NCI-H1105 treated with DMSO at 0.1 percent for 48 hours (cell line): ENCODE measurements around the gene NOC3L.

ENCODE experiments used
- DNase-seq: peaks from one replicate; lab custom pipeline; 2025; lab: John Stamatoyannopoulos, UW

Gene NOC3L

GRCh38 chr10:94300042-94300441 is 62.7 kb downstream of the NOC3L start:
- DNase-seq: no peak

GRCh38 chr10:94299417-94299816 is 63.3 kb downstream of the NOC3L start:
- DNase-seq: no peak

- no peak for DNase-seq
These were observed 68.6 kb downstream of the NOC3L start for GRCh38 chr10:94294168-94294567.

- no peak for DNase-seq
These were observed 69.4 kb downstream of the NOC3L start for GRCh38 chr10:94293354-94293753.

- DNase-seq: no peak
These were observed 70.2 kb downstream of the NOC3L start for GRCh38 chr10:94292434-94293090.

- no peak for DNase-seq
These were observed 74.2 kb downstream of the NOC3L start for GRCh38 chr10:94288361-94289101.

- DNase-seq: no peak
These were observed 75.4 kb downstream of the NOC3L start for GRCh38 chr10:94287336-94287735.

- DNase-seq: no peak
These were observed 75.8 kb downstream of the NOC3L start for GRCh38 chr10:94286901-94287300.

- DNase-seq: no peak
These were observed 77.5 kb downstream of the NOC3L start for GRCh38 chr10:94285271-94285670.
